ENCODE results near the gene ABCB10. TPM values are rescaled to one million over a fixed set of nuclear protein-coding genes. Genes with fewer than 3 reads are reported as not detected.
"Not testable (repeated sequence)": the region's sequence is repeated elsewhere in the genome, so short reads cannot be mapped to it uniquely, and the experiment has no call there.

ABCB10 gene
- total RNA-seq, 2 experiments from 2014 or later, result 9.8 to 11.0 TPM

GRCh38 chr1:229562686-229563085 lies 4.2 kb upstream of the ABCB10 start:
- Mint-ChIP-seq H3K9me3 (no peaks in the 10 kb centered on the region), H3K27me3 (peaks cover 4% of the 10 kb centered on the region), H3K27ac (no peak overlapping the region), H3K4me3 (no peak overlapping the region), H3K36me3 (ENCODE audit: low read depth) (peaks cover under 1% of the 10 kb centered on the region), H3K4me1 (ENCODE audit: low read depth) (peaks cover 10% of the 10 kb centered on the region)
- intact Hi-C loops (cut with DNase I, micrococcal nuclease), result no loop called here
- Histone ChIP-seq H3K4me1 (ENCODE audit: insufficient read depth, low read length) (peaks cover 10% of the 10 kb centered on the region), H3K4me3 (ENCODE audit: low read length) (no peak overlapping the region), H3K36me3 (ENCODE audit: insufficient read depth, low read length) (no peaks in the 10 kb centered on the region), H3K27ac (ENCODE audit: low read depth in 1 of 2, low read length in 2 of 2) (no peak overlapping the region), H3K27me3 (ENCODE audit: control insufficient read depth in 1 of 2, insufficient read depth in 2 of 2, low read length in 2 of 2) (no peaks in the 10 kb centered on the region), H3K9me3 (ENCODE audit: control insufficient read depth in 1 of 2, insufficient read depth in 1 of 2, low read length in 2 of 2) (no peaks in the 10 kb centered on the region)
- ChIA-PET CTCF (no interaction called here), POLR2A (no interaction called here)
- no peak for ATAC-seq (ENCODE audit: poor library complexity)
- no peak for DNase-seq
- TF ChIP-seq CTCF (IDR thresholded peaks at IDR 0.05), result no peak

GRCh38 chr1:229561141-229561540 lies 2.6 kb upstream of the ABCB10 start:
- Mint-ChIP-seq H3K4me1 (ENCODE audit: low read depth) (peaks cover 25% of the 10 kb centered on the region), H3K27ac (peak overlapping the region; percentile 58), H3K9me3 (no peaks in the 10 kb centered on the region), H3K27me3 (no peaks in the 10 kb centered on the region), H3K36me3 (ENCODE audit: low read depth) (peaks cover 8% of the 10 kb centered on the region), H3K4me3 (peak overlapping the region; percentile 80)
- H3K36me3 ChIP-seq (ENCODE audit: insufficient read depth, low read length), result no peaks in the 10 kb centered on the region
- DNase-seq (no peak), ATAC-seq (ENCODE audit: poor library complexity) (no peak)
- no peak overlapping the region for H3K27ac ChIP-seq (ENCODE audit: low read depth in 1 of 2, low read length in 2 of 2)
- TF ChIP-seq CTCF (IDR thresholded peaks at IDR 0.05), result no peak
- no peaks in the 10 kb centered on the region for H3K27me3 ChIP-seq (ENCODE audit: control insufficient read depth in 1 of 2, insufficient read depth in 2 of 2, low read length in 2 of 2)
- CTCF ChIA-PET, result interaction anchor here (0.6 kb wide), 1 partner anchor 67 kb away, joined by 5 read pairs; no protein-coding TSS in a partner anchor
- POLR2A ChIA-PET, result no interaction called here
- intact Hi-C loops (cut with DNase I, micrococcal nuclease), result no loop called here
- no peak overlapping the region for H3K4me3 ChIP-seq (ENCODE audit: low read length)
- H3K4me1 ChIP-seq (ENCODE audit: insufficient read depth, low read length), result peaks cover 25% of the 10 kb centered on the region
- H3K9me3 ChIP-seq (ENCODE audit: control insufficient read depth in 1 of 2, insufficient read depth in 1 of 2, low read length in 2 of 2), result no peaks in the 10 kb centered on the region

- H3K27me3 ChIP-seq (ENCODE audit: control insufficient read depth in 1 of 2, insufficient read depth in 2 of 2, low read length in 2 of 2); H3K9me3 Mint-ChIP-seq; H3K36me3 ChIP-seq (ENCODE audit: insufficient read depth, low read length); H3K27me3 Mint-ChIP-seq; ATAC-seq (ENCODE audit: poor library complexity); H3K4me3 ChIP-seq (ENCODE audit: low read length); H3K36me3 Mint-ChIP-seq (ENCODE audit: low read depth); intact Hi-C loops (cut with DNase I, micrococcal nuclease); H3K27ac ChIP-seq (ENCODE audit: low read depth in 1 of 2, low read length in 2 of 2); H3K9me3 ChIP-seq (ENCODE audit: control insufficient read depth in 1 of 2, insufficient read depth in 1 of 2, low read length in 2 of 2); POLR2A ChIA-PET; DNase-seq: not testable (repeated sequence)
- peak overlapping the region; percentile 58 for H3K4me3 Mint-ChIP-seq
- peak overlapping the region; percentile 66 for H3K27ac Mint-ChIP-seq
- CTCF ChIA-PET, result interaction anchor here (2.5 kb wide), 1 partner anchor 66 kb away, joined by 29 read pairs; the partner anchor contains the start of genes TAF5L and URB2
- peaks cover 32% of the 10 kb centered on the region for H3K4me1 Mint-ChIP-seq (ENCODE audit: low read depth)
- H3K4me1 ChIP-seq (ENCODE audit: insufficient read depth, low read length), result peaks cover 31% of the 10 kb centered on the region
These were observed 1.6 kb upstream of the ABCB10 start for GRCh38 chr1:229560124-229560523.

GRCh38 chr1:229559336-229559801 lies 862 bp upstream of the ABCB10 start:
- POLR2A ChIA-PET, result interaction anchor here (0.8 to 3.4 kb wide), 10 partner anchors 11 to 1394 kb away, joined by 3 to 85 read pairs (median 6); partner anchors contain the start of genes CCSAP, GALNT2, NUP133 and TAF5L
- H3K9me3 ChIP-seq (ENCODE audit: control insufficient read depth in 1 of 2, insufficient read depth in 1 of 2, low read length in 2 of 2); H3K27me3 ChIP-seq (ENCODE audit: control insufficient read depth in 1 of 2, insufficient read depth in 2 of 2, low read length in 2 of 2); H3K9me3 Mint-ChIP-seq; ATAC-seq (ENCODE audit: poor library complexity); H3K36me3 ChIP-seq (ENCODE audit: insufficient read depth, low read length); H3K27me3 Mint-ChIP-seq: not testable (repeated sequence)
- Histone ChIP-seq H3K4me3 (ENCODE audit: low read length) (peak overlapping the region; percentile 75), H3K27ac (ENCODE audit: low read depth in 1 of 2, low read length in 2 of 2) (peak overlapping the region in 1 of 2 donors; percentile 35), H3K4me1 (ENCODE audit: insufficient read depth, low read length) (peaks cover 37% of the 10 kb centered on the region)
- DNase-seq, result peak in 2 of 14 experiments; percentile 17 to 18
- CTCF ChIA-PET, result interaction anchor here (0.8 to 2.5 kb wide), 8 partner anchors 18 to 218 kb away, joined by 3 to 29 read pairs (median 4); partner anchors contain the start of genes NUP133, TAF5L and URB2
- Mint-ChIP-seq H3K27ac (peak overlapping the region; percentile 66), H3K4me3 (peak overlapping the region; percentile 93), H3K36me3 (ENCODE audit: low read depth) (peaks cover 14% of the 10 kb centered on the region), H3K4me1 (ENCODE audit: low read depth) (peaks cover 38% of the 10 kb centered on the region)
- intact Hi-C loops (cut with DNase I, micrococcal nuclease), result loop anchor here (1.0 to 5.0 kb wide), 6 partner anchors 17 to 507 kb away; partner anchors contain the start of genes NUP133 (in 2 of the 2), TAF5L (in 2 of the 2), URB2 (in 2 of the 2) and GALNT2 (in 1 of the 2)

Data from CD4-positive, alpha-beta T cell (primary cell).